Ishikawa (cell line): ENCODE results near the gene ALX4.

ENCODE experiments used
- CEBPB ChIP-seq: IDR thresholded peaks from 2 replicates; pipeline ENCODE4 v1.6.1; 2012
- CREB1 ChIP-seq: IDR thresholded peaks from 2 replicates; pipeline ENCODE4 v1.6.1; 2012; ENCODE audit warnings: low read depth
- EGR1 ChIP-seq: IDR thresholded peaks from 2 replicates; pipeline ENCODE4 v1.6.1; 2012
- EP300 ChIP-seq: IDR thresholded peaks from 2 replicates; pipeline ENCODE4 v1.6.1; 2012; ENCODE audit warnings: borderline replicate concordance
- FOXM1 ChIP-seq: IDR thresholded peaks from 2 replicates; pipeline ENCODE4 v1.6.1; 2012; ENCODE audit warnings: low read depth, borderline replicate concordance
- MAX ChIP-seq: IDR thresholded peaks from 2 replicates; pipeline ENCODE4 v1.6.1; 2012
- NFIC ChIP-seq: IDR thresholded peaks from 2 replicates; pipeline ENCODE4 v1.6.1; 2012
- RAD21 ChIP-seq: IDR thresholded peaks from 2 replicates; pipeline ENCODE4 v1.6.1; 2012; ENCODE audit warnings: low read depth
- REST ChIP-seq: IDR thresholded peaks from 2 replicates; pipeline ENCODE4 v1.6.1; 2012; ENCODE audit warnings: low read depth, mild to moderate bottlenecking
- TAF1 ChIP-seq: IDR thresholded peaks from 2 replicates; pipeline ENCODE4 v1.6.1; 2012; ENCODE audit warnings: low read depth, mild to moderate bottlenecking
- TCF12 ChIP-seq: IDR thresholded peaks from 2 replicates; pipeline ENCODE4 v1.6.1; 2012; ENCODE audit warnings: low read depth
- TEAD4 ChIP-seq: IDR thresholded peaks from 2 replicates; pipeline ENCODE4 v1.6.1; 2012
- USF1 ChIP-seq: IDR thresholded peaks from 2 replicates; pipeline ENCODE4 v1.6.1; 2012
- YY1 ChIP-seq: IDR thresholded peaks from 2 replicates; pipeline ENCODE4 v1.6.1; 2012; ENCODE audit warnings: low read depth
- ZBTB7A ChIP-seq: IDR thresholded peaks from 2 replicates; pipeline ENCODE4 v1.6.1; 2012; ENCODE audit warnings: low read depth

Gene ALX4

GRCh38 chr11:44332665-44333064, 22.7 kb upstream of the ALX4 start:
- no peak for TF ChIP-seq REST
- no peak for TF ChIP-seq MAX
- no peak for TF ChIP-seq EP300
- no peak for TF ChIP-seq ZBTB7A
- TF ChIP-seq YY1 = no peak
- TF ChIP-seq FOXM1 = no peak
- TF ChIP-seq NFIC = no peak
- TF ChIP-seq USF1 = no peak
- no peak for TF ChIP-seq TAF1
- TF ChIP-seq TEAD4 = no peak
- TF ChIP-seq TCF12 = no peak
- no peak for TF ChIP-seq CEBPB
- no peak for TF ChIP-seq RAD21
- TF ChIP-seq EGR1 = no peak
- TF ChIP-seq CREB1 = no peak

- TF ChIP-seq REST (no peak), EGR1 (no peak), TCF12 (no peak), ZBTB7A (no peak), NFIC (no peak), TAF1 (no peak), CREB1 (no peak), RAD21 (no peak), FOXM1 (no peak), YY1 (no peak), USF1 (no peak), TEAD4 (no peak), MAX (no peak), CEBPB (no peak), EP300 (no peak)
Observed at GRCh38 chr11:44329472-44330230, 19.7 kb upstream of the ALX4 start.

GRCh38 chr11:44328138-44328660, 18.3 kb upstream of the ALX4 start:
- TF ChIP-seq EGR1 = no peak
- no peak for TF ChIP-seq ZBTB7A
- no peak for TF ChIP-seq RAD21
- no peak for TF ChIP-seq CREB1
- TF ChIP-seq FOXM1 = no peak
- no peak for TF ChIP-seq CEBPB
- TF ChIP-seq NFIC = no peak
- TF ChIP-seq TCF12 = no peak
- no peak for TF ChIP-seq TAF1
- TF ChIP-seq EP300 = no peak
- TF ChIP-seq MAX = no peak
- no peak for TF ChIP-seq YY1
- no peak for TF ChIP-seq REST
- no peak for TF ChIP-seq TEAD4
- TF ChIP-seq USF1 = no peak
